ENCODE results near the gene TRIM24. TPM values are rescaled to one million over a fixed set of nuclear protein-coding genes. Genes with fewer than 3 reads are reported as not detected.
"Not testable (repeated sequence)": the region's sequence is repeated elsewhere in the genome, so short reads cannot be mapped to it uniquely, and the experiment has no call there.

TRIM24 gene
- total RNA-seq, 2 experiments from 2014 or later, result 11.6 to 12.3 TPM

DNA sequence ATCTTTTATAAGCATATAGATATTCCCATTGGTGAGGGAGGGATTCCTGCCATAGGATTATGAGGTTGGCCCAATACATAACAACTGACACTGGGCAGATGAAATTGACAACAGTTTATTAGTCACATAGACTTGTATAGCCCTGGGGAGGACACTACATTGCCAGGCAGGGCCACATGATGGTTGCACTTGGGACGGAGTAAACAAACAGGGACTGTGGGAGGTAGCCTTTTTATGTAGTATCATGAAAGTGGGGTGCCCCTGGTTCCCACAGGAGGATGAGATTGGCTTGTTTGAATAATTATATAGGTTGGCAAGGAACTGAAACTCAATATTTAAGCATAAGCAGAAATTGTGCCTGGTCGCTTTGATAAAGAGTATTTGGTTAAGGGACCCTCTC lies 23.5 kb downstream of the TRIM24 start:
- Mint-ChIP-seq H3K4me3 (no peak overlapping the region), H3K36me3 (ENCODE audit: low read depth) (peaks cover 14% of the 10 kb centered on the region), H3K27me3 (ENCODE audit: low read depth) (no peaks in the 10 kb centered on the region), H3K9me3 (peaks cover 15% of the 10 kb centered on the region), H3K4me1 (ENCODE audit: low read depth) (peaks cover 48% of the 10 kb centered on the region), H3K27ac (no peak overlapping the region)
- DNase-seq, result no peak
- CTCF ChIA-PET, result interaction anchor here (0.6 kb wide), 1 partner anchor 15 kb away, joined by 3 read pairs; no protein-coding TSS in a partner anchor
- intact Hi-C loops (cut with micrococcal nuclease), result no loop called here

DNA sequence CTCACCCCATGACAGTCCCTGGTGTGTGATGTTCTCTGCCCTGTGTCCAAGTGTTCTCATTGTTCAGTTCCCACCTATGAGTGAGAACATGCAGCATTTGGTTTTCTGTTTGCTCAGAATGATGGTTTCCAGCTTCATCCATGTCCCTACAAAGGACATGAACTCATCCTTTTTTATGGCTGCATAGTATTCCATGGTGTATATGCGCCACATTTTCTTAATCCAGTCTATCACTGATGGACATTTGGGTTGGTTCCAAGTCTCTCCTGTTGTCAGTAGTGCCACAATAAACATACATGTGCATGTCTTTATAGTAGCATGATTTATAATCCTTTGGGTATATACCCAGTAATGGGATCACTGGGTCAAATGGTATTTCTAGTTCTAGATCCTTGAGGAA lies 25.4 kb downstream of the TRIM24 start:
- H3K4me3 Mint-ChIP-seq; H3K27ac Mint-ChIP-seq; DNase-seq; CTCF ChIA-PET; H3K27me3 Mint-ChIP-seq (ENCODE audit: low read depth); intact Hi-C loops (cut with micrococcal nuclease): not testable (repeated sequence)
- H3K4me1 Mint-ChIP-seq (ENCODE audit: low read depth), result peaks cover 47% of the 10 kb centered on the region
- H3K9me3 Mint-ChIP-seq, result peaks cover 28% of the 10 kb centered on the region
- H3K36me3 Mint-ChIP-seq (ENCODE audit: low read depth), result peaks cover 28% of the 10 kb centered on the region

DNA sequence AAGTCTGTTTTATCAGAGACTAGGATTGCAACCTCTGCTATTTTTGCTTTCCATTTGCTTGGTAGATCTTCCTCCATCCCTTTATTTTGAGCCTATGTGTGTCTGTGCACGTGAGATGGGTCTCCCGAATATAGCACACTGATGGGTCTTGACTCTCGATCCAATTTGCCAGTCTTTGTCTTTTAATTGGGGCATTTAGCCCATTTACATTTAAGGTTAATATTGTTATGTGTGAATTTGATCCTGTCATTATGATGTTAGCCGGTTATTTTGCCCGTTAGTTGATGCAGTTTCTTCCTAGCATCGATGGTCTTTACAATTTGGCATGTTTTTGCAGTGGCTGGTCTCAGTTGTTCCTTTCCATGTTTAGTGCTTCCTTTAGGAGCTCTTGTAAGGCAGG lies 29.1 kb downstream of the TRIM24 start:
- peaks cover 28% of the 10 kb centered on the region for H3K9me3 Mint-ChIP-seq
- DNase-seq; H3K27ac Mint-ChIP-seq; CTCF ChIA-PET; intact Hi-C loops (cut with micrococcal nuclease); H3K27me3 Mint-ChIP-seq (ENCODE audit: low read depth); H3K4me3 Mint-ChIP-seq: not testable (repeated sequence)
- H3K4me1 Mint-ChIP-seq (ENCODE audit: low read depth), result peaks cover 44% of the 10 kb centered on the region
- H3K36me3 Mint-ChIP-seq (ENCODE audit: low read depth), result peaks cover 31% of the 10 kb centered on the region

DNA sequence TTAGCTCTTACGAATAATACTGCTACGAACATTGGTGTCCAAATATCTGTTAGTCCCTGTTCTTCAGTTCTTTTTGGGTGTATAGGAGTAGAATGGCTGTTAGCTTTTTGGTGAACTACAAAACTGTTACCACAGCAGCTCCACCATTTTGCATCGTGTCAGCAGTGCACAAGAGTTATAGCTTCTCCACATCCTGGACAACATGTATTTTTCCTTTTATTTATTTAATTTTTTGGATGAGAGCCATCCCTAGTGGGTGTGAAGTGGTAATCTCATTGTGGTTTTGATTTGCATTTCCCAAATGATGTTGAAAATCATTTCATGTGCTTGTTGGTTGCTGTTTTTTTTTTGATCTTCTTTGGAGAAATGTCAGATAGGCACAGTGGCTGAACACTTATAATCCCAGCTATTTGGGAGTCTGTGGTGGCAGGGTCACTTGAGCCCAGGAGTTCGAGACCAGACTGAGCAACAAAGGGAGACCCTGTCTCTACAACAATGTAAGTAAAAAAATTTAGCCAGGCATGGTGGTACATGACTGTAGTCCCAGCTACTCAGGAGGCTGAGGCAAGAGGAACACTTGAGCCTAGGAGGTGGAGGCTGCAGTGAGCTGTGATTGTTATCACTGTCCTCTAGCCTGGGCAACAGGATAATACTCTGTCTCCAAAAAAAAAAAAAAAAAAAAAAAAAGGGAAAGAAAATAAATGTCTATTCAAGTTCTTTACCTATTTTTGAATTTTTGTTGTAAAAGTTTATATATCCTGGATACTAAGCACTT lies 31.7 kb downstream of the TRIM24 start:
- H3K4me3 Mint-ChIP-seq, result no peak overlapping the region
- peaks cover 24% of the 10 kb centered on the region for H3K36me3 Mint-ChIP-seq (ENCODE audit: low read depth)
- H3K27me3 Mint-ChIP-seq (ENCODE audit: low read depth), result no peaks in the 10 kb centered on the region
- CTCF ChIA-PET, result no interaction called here
- H3K27ac Mint-ChIP-seq, result no peak overlapping the region
- peaks cover 17% of the 10 kb centered on the region for H3K9me3 Mint-ChIP-seq
- H3K4me1 Mint-ChIP-seq (ENCODE audit: low read depth), result peaks cover 52% of the 10 kb centered on the region
- intact Hi-C loops (cut with micrococcal nuclease), result no loop called here
- no peak for DNase-seq

DNA sequence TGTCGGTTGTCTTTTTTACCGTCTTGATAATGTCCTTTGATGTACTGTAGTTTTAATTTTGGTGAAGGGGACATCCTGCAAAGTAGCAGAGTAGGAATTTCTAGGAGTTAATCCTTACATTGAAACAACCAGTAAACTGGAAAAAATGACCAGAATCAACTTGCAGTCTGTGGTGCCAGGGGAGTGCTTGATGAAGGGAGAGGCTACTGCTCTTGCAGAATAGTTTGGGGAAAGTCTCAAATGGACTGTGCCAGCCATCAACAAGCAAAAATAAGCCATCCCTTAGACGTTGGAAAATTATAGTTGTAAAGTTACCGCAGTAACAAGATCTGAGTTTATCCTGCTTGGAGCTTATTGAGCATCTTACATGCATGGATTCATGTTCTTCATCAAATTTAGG lies 32.4 kb downstream of the TRIM24 start:
- no peak for DNase-seq
- Mint-ChIP-seq H3K36me3 (ENCODE audit: low read depth) (peaks cover 26% of the 10 kb centered on the region), H3K4me3 (no peak overlapping the region), H3K27me3 (ENCODE audit: low read depth) (no peaks in the 10 kb centered on the region), H3K27ac (no peak overlapping the region), H3K4me1 (ENCODE audit: low read depth) (peaks cover 50% of the 10 kb centered on the region), H3K9me3 (peaks cover 17% of the 10 kb centered on the region)
- intact Hi-C loops (cut with micrococcal nuclease), result no loop called here
- CTCF ChIA-PET, result no interaction called here

DNA sequence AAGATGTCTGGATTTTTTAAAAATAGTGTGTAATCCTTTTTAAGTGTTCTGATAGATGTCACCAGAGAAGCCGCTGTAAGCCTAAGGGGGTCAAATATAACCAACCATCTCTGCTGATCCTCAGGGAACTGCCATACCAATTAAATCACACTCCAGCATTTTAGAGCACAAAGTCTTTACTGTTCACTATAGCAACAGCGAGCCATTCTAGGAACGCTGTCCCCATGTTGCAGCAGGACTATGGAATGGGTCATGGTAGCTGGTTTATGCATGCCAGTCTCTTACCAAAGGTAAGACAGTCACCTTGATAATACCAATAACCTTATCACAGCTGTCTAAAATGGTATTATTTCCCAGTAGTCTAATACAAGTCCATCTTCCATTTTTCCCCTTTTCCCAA lies 33.5 kb downstream of the TRIM24 start:
- H3K27ac Mint-ChIP-seq, result no peak overlapping the region
- H3K4me1 Mint-ChIP-seq (ENCODE audit: low read depth), result peaks cover 40% of the 10 kb centered on the region
- H3K27me3 Mint-ChIP-seq (ENCODE audit: low read depth), result no peaks in the 10 kb centered on the region
- DNase-seq, result no peak
- peaks cover 14% of the 10 kb centered on the region for H3K9me3 Mint-ChIP-seq
- H3K36me3 Mint-ChIP-seq (ENCODE audit: low read depth), result peaks cover 23% of the 10 kb centered on the region
- intact Hi-C loops (cut with micrococcal nuclease), result no loop called here
- CTCF ChIA-PET, result no interaction called here
- no peak overlapping the region for H3K4me3 Mint-ChIP-seq

DNA sequence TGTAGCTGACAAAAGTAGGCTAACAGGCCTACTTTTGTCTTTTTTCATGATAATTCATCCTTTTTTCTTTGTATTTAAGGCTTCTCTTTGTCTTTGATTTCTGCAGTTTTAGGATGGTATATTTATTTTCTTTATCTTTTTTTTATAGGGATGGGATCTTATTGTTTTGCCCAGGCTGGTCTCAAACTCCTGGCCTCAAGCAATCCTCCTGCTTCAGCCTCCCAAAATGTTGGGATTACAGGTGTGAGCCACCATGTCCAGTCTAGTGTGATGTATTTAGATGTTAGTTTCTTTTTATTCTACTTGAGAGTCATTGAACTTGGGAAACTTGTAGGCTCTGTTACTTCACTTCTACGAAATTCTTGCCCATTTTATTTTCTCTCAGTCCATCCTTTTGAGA lies 35.4 kb downstream of the TRIM24 start:
- Mint-ChIP-seq H3K4me1 (ENCODE audit: low read depth) (peaks cover 38% of the 10 kb centered on the region), H3K4me3 (no peak overlapping the region), H3K9me3 (peaks cover 2% of the 10 kb centered on the region), H3K36me3 (ENCODE audit: low read depth) (peaks cover 19% of the 10 kb centered on the region), H3K27me3 (ENCODE audit: low read depth) (no peaks in the 10 kb centered on the region), H3K27ac (no peak overlapping the region)
- DNase-seq, result no peak
- CTCF ChIA-PET, result interaction anchor here (0.6 kb wide), 1 partner anchor 242 kb away, joined by 3 read pairs; no protein-coding TSS in a partner anchor
- intact Hi-C loops (cut with micrococcal nuclease), result no loop called here

DNA sequence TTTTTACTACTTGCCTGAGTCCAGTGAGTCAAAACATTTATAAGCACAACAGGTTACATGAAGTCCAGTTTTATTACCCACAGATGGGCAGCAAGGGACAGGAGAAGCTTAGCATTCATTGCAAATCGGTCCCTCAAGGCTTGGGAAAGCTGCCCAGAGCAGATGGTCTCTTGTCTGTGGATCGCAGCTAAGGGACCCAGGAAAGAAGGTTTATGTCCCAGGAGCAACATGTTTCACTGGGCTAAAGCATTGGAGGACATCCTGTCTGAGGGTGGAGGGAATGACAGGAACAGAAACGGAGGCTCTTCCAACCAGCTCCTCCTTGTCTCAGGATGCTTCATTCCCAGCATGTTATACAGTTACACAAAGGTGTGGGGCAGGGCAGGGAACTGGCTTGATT lies 39.3 kb downstream of the TRIM24 start:
- Mint-ChIP-seq H3K27ac (no peak overlapping the region), H3K36me3 (ENCODE audit: low read depth) (peaks cover 18% of the 10 kb centered on the region), H3K9me3 (peaks cover 2% of the 10 kb centered on the region), H3K27me3 (ENCODE audit: low read depth) (no peaks in the 10 kb centered on the region), H3K4me3 (no peak overlapping the region), H3K4me1 (ENCODE audit: low read depth) (peaks cover 30% of the 10 kb centered on the region)
- CTCF ChIA-PET, result no interaction called here
- intact Hi-C loops (cut with micrococcal nuclease), result no loop called here
- DNase-seq, result no peak

DNA sequence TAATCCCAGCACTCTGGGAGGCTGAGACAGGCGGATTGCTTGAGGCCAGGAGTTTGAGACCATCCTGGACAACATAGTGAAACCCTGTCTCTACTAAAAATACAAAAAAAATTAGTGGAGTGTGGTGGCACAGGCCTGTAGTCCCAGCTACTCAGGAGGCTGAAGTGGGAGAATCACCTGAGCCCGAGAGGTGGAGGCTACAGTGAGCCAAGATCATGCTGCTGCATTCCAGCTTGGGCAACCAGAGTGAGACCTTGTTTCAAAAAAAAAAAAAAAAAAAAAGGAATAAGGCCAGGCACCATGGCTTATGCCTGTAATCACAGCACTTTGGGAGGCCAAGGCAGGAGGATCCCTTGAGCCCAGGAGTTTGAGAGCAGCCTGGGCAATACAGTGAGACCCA lies 40.2 kb downstream of the TRIM24 start:
- H3K9me3 Mint-ChIP-seq; CTCF ChIA-PET; H3K4me3 Mint-ChIP-seq; H3K27ac Mint-ChIP-seq; intact Hi-C loops (cut with micrococcal nuclease); H3K27me3 Mint-ChIP-seq (ENCODE audit: low read depth); DNase-seq: not testable (repeated sequence)
- H3K36me3 Mint-ChIP-seq (ENCODE audit: low read depth), result peaks cover 26% of the 10 kb centered on the region
- H3K4me1 Mint-ChIP-seq (ENCODE audit: low read depth), result peaks cover 33% of the 10 kb centered on the region

DNA sequence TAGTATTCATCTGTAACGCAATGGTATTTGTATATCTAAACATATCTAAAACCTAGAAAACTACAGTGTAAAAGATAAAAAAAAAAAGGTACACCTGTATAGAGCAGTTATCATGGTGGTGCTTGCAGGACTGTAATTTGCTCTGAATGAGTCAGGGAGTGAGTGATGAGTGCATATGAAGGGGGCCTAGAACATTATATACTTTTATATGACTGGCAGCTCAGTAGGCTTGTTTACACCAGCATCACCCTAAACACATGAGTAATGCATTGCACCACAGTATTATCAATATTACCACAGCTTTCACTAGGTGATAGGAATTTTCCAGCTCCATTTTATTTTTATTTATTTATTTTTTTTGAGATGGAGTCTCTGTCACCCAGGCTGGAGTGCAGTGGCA lies 40.8 kb downstream of the TRIM24 start:
- CTCF ChIA-PET, result no interaction called here
- no peaks in the 10 kb centered on the region for H3K27me3 Mint-ChIP-seq (ENCODE audit: low read depth)
- no peak for DNase-seq
- no peak overlapping the region for H3K4me3 Mint-ChIP-seq
- intact Hi-C loops (cut with micrococcal nuclease), result no loop called here
- H3K4me1 Mint-ChIP-seq (ENCODE audit: low read depth), result peaks cover 33% of the 10 kb centered on the region
- no peak overlapping the region for H3K27ac Mint-ChIP-seq
- H3K36me3 Mint-ChIP-seq (ENCODE audit: low read depth), result peaks cover 31% of the 10 kb centered on the region
- peaks cover 2% of the 10 kb centered on the region for H3K9me3 Mint-ChIP-seq

DNA sequence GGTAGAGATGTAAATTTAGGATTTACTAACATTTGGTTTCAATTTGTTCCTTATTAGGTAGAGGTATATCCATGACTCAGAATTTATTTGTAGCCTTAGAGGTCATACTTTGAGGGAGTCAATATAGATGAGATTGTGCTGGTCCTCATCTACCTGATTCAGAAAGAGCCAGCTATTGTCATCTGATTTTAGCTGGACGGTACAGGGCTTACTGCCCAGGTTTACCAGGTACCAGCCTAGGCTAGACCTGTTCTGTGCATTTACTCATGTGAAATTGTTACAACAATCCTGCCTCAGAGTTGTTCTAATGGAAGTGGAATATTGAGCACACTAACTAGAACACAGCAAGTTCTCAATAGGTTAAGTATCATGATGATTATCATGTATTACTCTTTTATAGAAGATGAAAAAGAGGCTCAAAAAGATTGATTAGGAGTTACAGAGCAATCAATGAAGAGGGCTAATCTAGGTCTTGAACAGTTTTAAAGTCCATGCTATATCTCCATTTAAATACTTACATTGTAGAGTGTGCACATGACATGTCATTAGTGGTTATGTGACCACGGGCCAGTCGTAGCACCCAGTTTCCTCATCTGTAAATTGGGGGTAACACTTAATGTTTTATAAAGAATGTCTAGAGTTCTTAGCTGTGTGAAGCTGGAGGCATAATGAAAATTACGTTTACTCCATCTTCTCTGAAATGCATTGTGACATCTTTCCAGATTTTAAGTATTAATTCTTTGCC lies 42.1 kb downstream of the TRIM24 start:
- Mint-ChIP-seq H3K4me3 (no peak overlapping the region), H3K36me3 (ENCODE audit: low read depth) (peaks cover 39% of the 10 kb centered on the region), H3K4me1 (ENCODE audit: low read depth) (peaks cover 29% of the 10 kb centered on the region), H3K27me3 (ENCODE audit: low read depth) (no peaks in the 10 kb centered on the region), H3K27ac (no peak overlapping the region), H3K9me3 (peaks cover 2% of the 10 kb centered on the region)
- no peak for DNase-seq
- CTCF ChIA-PET, result interaction anchor here (0.6 kb wide), 1 partner anchor 165 kb away, joined by 3 read pairs; no protein-coding TSS in a partner anchor
- intact Hi-C loops (cut with micrococcal nuclease), result no loop called here

DNA sequence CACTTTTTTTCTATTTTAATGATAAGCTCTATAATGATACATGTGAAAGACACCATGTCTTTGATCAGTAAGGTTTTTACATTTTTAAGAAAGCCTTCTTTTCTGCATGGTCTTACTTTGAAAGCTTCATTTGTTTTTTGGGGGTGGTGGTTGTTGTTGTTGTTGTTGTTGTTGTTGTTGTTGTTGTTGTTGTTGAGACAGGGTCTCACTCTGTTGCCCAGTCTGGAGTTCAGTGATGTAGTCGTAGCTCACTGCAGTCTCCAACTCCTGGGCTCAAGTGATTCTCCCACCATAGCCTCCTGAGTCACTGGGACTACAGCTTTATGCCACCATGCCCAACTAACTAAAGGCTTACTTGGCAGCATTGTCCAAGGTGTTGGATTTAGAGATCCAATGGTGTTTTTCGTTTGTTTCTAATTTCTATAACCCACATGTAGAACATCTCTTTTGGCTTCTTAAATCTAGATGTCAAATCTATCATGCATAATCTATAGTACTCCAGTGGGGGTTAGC lies 45.4 kb downstream of the TRIM24 start:
- intact Hi-C loops (cut with micrococcal nuclease), result no loop called here
- no peaks in the 10 kb centered on the region for H3K27me3 Mint-ChIP-seq (ENCODE audit: low read depth)

More for the DNA sequence above, 45.4 kb downstream of the TRIM24 start:
- H3K4me1 Mint-ChIP-seq (ENCODE audit: low read depth), result peaks cover 19% of the 10 kb centered on the region
- no peak overlapping the region for H3K27ac Mint-ChIP-seq
- H3K36me3 Mint-ChIP-seq (ENCODE audit: low read depth), result peaks cover 44% of the 10 kb centered on the region
- H3K9me3 Mint-ChIP-seq, result no peaks in the 10 kb centered on the region
- no peak for DNase-seq
- no peak overlapping the region for H3K4me3 Mint-ChIP-seq
- CTCF ChIA-PET, result interaction anchor here (1.2 kb wide), 1 partner anchor 9 kb away, joined by 4 read pairs; no protein-coding TSS in a partner anchor
